ENCODE data around the gene TRPT1. TPM values are rescaled to one million over a fixed set of nuclear protein-coding genes. Genes with fewer than 3 reads are reported as not detected.

Gene TRPT1
- total and polyA plus RNA-seq, 2 experiments from 2014 or later, result 36.9 to 52.2 TPM

DNA sequence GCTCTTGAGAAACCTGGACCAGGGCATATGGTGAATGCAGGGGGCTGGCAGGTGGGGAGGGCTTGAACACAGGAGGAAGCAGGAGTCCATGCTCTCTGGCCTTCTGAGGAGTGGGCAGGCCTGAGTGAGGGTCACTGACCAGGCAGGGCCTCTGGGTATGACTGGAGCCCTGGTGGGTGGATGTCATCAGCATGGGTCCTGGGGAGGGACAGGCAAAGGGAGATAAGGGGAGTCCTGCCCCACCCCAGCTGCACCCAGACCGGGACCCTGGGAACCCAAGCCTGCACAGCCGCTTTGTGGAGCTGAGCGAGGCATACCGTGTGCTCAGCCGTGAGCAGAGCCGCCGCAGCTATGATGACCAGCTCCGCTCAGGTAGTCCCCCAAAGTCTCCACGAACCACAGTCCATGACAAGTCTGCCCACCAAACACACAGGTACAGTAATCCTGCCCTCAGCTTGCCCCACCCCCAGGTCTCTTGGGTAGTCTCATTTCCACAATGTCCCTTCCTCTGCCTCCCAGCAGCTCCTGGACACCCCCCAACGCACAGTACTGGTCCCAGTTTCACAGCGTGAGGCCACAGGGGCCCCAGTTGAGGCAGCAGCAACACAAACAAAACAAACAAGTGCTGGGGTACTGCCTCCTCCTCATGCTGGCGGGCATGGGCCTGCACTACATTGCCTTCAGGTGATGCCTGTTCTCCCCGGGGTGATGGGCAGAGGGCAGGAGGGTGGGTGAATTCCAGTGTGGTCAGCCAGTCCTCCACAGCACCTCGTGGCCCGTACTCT is 6.4 kb upstream of the TRPT1 start:
- Histone ChIP-seq H3K4me2 (no peak overlapping the region), H3K27me3 (ENCODE audit: insufficient read depth) (peaks cover 23% of the 10 kb centered on the region; the same call in 1 of the 2 replicates), H3K9me2 (ENCODE audit: insufficient read depth) (no peaks in the 10 kb centered on the region), H3F3A (replicated peaks; ENCODE audit: low read depth) (peaks cover 22% of the 10 kb centered on the region), H3K4me3 (no peak overlapping the region), H3K79me2 (replicated peaks; ENCODE audit: insufficient read depth) (peaks cover 4% of the 10 kb centered on the region; the same call in 1 of the 2 replicates), H3K27ac (ENCODE audit: low read depth) (no peak overlapping the region), H3K36me3 (ENCODE audit: insufficient read depth) (no peaks in the 10 kb centered on the region), H2AFZ (no peak overlapping the region), H3K4me1 (ENCODE audit: insufficient read depth) (peaks cover 17% of the 10 kb centered on the region; the same call in 1 of the 2 replicates), H4K20me1 (replicated peaks; ENCODE audit: insufficient read depth) (no peaks in the 10 kb centered on the region)
- no peak for DNase-seq (ENCODE audit: low spot score)
- Mint-ChIP-seq H3K27me3 (ENCODE audit: insufficient read depth, low read depth, poor library complexity) (peaks cover 27% of the 10 kb centered on the region), H3K9me3 (no peaks in the 10 kb centered on the region), H3K27ac (no peak overlapping the region), H3K4me3 (peak overlapping the region; percentile 83; the same call in 2 of the 3 replicates), H3K4me1 (peaks cover 20% of the 10 kb centered on the region), H3K36me3 (ENCODE audit: low read depth) (peaks cover 3% of the 10 kb centered on the region; the same call in 2 of the 3 replicates)
- ATAC-seq, result no peak
- TF ChIP-seq STAT1 (IDR thresholded peaks at IDR 0.05; ENCODE audit: unreplicated experiment), result no peak
- TF ChIP-seq, protein P1, sequence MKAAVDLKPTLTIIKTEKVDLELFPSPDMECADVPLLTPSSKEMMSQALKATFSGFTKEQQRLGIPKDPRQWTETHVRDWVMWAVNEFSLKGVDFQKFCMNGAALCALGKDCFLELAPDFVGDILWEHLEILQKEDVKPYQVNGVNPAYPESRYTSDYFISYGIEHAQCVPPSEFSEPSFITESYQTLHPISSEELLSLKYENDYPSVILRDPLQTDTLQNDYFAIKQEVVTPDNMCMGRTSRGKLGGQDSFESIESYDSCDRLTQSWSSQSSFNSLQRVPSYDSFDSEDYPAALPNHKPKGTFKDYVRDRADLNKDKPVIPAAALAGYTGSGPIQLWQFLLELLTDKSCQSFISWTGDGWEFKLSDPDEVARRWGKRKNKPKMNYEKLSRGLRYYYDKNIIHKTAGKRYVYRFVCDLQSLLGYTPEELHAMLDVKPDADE (IDR thresholded peaks at IDR 0.05), result no peak
- no peak for TF ChIP-seq CREB1 (CRISPR knock-in tag; IDR thresholded peaks at IDR 0.05; ENCODE audit: low read depth)
- TF ChIP-seq POLR2AphosphoS5 (IDR thresholded peaks at IDR 0.05; ENCODE audit: low read depth), result no peak
- TF ChIP-seq EZH2 (IDR thresholded peaks at IDR 0.05; ENCODE audit: low read depth, unreplicated experiment), result no peak
- TF ChIP-seq, protein P2, sequence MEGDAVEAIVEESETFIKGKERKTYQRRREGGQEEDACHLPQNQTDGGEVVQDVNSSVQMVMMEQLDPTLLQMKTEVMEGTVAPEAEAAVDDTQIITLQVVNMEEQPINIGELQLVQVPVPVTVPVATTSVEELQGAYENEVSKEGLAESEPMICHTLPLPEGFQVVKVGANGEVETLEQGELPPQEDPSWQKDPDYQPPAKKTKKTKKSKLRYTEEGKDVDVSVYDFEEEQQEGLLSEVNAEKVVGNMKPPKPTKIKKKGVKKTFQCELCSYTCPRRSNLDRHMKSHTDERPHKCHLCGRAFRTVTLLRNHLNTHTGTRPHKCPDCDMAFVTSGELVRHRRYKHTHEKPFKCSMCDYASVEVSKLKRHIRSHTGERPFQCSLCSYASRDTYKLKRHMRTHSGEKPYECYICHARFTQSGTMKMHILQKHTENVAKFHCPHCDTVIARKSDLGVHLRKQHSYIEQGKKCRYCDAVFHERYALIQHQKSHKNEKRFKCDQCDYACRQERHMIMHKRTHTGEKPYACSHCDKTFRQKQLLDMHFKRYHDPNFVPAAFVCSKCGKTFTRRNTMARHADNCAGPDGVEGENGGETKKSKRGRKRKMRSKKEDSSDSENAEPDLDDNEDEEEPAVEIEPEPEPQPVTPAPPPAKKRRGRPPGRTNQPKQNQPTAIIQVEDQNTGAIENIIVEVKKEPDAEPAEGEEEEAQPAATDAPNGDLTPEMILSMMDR (conservative IDR thresholded peaks at IDR 0.05; ENCODE audit: low read depth in 2 of 2), result no peak
- TF ChIP-seq, protein P3, sequence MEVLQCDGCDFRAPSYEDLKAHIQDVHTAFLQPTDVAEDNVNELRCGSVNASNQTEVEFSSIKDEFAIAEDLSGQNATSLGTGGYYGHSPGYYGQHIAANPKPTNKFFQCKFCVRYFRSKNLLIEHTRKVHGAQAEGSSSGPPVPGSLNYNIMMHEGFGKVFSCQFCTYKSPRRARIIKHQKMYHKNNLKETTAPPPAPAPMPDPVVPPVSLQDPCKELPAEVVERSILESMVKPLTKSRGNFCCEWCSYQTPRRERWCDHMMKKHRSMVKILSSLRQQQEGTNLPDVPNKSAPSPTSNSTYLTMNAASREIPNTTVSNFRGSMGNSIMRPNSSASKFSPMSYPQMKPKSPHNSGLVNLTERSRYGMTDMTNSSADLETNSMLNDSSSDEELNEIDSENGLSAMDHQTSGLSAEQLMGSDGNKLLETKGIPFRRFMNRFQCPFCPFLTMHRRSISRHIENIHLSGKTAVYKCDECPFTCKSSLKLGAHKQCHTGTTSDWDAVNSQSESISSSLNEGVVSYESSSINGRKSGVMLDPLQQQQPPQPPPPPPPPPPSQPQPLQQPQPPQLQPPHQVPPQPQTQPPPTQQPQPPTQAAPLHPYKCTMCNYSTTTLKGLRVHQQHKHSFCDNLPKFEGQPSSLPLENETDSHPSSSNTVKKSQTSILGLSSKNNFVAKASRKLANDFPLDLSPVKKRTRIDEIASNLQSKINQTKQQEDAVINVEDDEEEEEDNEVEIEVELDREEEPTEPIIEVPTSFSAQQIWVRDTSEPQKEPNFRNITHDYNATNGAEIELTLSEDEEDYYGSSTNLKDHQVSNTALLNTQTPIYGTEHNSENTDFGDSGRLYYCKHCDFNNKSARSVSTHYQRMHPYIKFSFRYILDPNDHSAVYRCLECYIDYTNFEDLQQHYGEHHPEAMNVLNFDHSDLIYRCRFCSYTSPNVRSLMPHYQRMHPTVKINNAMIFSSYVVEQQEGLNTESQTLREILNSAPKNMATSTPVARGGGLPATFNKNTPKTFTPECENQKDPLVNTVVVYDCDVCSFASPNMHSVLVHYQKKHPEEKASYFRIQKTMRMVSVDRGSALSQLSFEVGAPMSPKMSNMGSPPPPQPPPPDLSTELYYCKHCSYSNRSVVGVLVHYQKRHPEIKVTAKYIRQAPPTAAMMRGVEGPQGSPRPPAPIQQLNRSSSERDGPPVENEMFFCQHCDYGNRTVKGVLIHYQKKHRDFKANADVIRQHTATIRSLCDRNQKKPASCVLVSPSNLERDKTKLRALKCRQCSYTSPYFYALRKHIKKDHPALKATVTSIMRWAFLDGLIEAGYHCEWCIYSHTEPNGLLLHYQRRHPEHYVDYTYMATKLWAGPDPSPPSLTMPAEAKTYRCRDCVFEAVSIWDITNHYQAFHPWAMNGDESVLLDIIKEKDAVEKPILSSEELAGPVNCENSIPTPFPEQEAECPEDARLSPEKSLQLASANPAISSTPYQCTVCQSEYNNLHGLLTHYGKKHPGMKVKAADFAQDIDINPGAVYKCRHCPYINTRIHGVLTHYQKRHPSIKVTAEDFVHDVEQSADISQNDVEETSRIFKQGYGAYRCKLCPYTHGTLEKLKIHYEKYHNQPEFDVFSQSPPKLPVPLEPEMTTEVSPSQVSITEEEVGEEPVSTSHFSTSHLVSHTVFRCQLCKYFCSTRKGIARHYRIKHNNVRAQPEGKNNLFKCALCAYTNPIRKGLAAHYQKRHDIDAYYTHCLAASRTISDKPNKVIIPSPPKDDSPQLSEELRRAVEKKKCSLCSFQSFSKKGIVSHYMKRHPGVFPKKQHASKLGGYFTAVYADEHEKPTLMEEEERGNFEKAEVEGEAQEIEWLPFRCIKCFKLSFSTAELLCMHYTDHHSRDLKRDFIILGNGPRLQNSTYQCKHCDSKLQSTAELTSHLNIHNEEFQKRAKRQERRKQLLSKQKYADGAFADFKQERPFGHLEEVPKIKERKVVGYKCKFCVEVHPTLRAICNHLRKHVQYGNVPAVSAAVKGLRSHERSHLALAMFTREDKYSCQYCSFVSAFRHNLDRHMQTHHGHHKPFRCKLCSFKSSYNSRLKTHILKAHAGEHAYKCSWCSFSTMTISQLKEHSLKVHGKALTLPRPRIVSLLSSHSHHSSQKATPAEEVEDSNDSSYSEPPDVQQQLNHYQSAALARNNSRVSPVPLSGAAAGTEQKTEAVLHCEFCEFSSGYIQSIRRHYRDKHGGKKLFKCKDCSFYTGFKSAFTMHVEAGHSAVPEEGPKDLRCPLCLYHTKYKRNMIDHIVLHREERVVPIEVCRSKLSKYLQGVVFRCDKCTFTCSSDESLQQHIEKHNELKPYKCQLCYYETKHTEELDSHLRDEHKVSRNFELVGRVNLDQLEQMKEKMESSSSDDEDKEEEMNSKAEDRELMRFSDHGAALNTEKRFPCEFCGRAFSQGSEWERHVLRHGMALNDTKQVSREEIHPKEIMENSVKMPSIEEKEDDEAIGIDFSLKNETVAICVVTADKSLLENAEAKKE (CRISPR knock-in tag; IDR thresholded peaks at IDR 0.05), result no peak
- TF ChIP-seq ZNF114 (CRISPR knock-in tag; IDR thresholded peaks at IDR 0.05), result no peak
- TF ChIP-seq JUNB (IDR thresholded peaks at IDR 0.05; ENCODE audit: unreplicated experiment), result no peak
- TF ChIP-seq, protein P4, sequence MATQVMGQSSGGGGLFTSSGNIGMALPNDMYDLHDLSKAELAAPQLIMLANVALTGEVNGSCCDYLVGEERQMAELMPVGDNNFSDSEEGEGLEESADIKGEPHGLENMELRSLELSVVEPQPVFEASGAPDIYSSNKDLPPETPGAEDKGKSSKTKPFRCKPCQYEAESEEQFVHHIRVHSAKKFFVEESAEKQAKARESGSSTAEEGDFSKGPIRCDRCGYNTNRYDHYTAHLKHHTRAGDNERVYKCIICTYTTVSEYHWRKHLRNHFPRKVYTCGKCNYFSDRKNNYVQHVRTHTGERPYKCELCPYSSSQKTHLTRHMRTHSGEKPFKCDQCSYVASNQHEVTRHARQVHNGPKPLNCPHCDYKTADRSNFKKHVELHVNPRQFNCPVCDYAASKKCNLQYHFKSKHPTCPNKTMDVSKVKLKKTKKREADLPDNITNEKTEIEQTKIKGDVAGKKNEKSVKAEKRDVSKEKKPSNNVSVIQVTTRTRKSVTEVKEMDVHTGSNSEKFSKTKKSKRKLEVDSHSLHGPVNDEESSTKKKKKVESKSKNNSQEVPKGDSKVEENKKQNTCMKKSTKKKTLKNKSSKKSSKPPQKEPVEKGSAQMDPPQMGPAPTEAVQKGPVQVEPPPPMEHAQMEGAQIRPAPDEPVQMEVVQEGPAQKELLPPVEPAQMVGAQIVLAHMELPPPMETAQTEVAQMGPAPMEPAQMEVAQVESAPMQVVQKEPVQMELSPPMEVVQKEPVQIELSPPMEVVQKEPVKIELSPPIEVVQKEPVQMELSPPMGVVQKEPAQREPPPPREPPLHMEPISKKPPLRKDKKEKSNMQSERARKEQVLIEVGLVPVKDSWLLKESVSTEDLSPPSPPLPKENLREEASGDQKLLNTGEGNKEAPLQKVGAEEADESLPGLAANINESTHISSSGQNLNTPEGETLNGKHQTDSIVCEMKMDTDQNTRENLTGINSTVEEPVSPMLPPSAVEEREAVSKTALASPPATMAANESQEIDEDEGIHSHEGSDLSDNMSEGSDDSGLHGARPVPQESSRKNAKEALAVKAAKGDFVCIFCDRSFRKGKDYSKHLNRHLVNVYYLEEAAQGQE (IDR thresholded peaks at IDR 0.05; ENCODE audit: unreplicated experiment), result no peak
- TF ChIP-seq EZH2phosphoT487 (IDR thresholded peaks at IDR 0.05; ENCODE audit: unreplicated experiment), result no peak
- no peak for TF ChIP-seq NANOG (IDR thresholded peaks at IDR 0.05; ENCODE audit: borderline replicate concordance)
- TF ChIP-seq ZNF331 (CRISPR knock-in tag; IDR thresholded peaks at IDR 0.05; ENCODE audit: low read depth), result no peak
